ENCODE measurements around the gene IL21R.

The IL21R gene

DNA sequence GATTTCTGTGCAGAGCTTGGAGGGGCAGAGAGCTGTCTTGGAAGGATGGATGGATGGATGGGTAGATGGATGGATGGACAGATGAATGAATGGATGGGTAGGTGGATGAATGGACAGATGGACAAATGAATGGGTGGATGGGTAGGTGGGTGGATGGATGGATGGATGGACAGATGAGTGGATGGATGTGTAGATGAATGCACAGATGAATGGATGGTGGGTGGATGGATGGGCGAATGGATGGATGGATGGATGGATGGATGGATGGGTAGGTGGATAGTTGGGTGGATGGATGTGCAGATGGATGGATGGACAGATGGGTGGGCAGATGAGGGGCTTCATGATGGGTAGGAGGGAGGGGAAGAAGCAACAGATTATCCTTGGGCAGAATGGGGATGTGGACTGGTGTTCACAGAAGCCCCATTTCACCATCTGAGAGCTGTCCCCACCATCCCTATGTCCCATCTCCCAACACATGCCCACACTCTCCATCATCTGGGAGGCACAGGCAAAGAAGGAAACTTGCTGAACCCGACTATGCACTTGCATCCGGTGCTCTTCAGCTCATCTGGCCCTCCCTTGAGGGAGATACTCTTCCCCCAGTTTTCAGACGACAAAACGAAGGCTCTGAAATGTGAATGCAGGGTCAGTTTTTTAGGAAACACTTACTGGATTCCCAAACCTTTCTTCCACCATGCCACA is 57.2 kb downstream of the IL21R start:
- H3K9me3 ChIP-seq: no peaks in the 10 kb centered on the region
- DNase-seq (ENCODE audit: low spot score in 2 of 2): no peak
- no peaks in the 10 kb centered on the region for H3K27me3 ChIP-seq (ENCODE audit: low read depth)
- H3K4me1 ChIP-seq: no peaks in the 10 kb centered on the region
- in situ Hi-C loops (cut with MboI; ENCODE audit: low sequenced_read_pairs): loop anchor here (25.0 kb wide), 1 partner anchor 222 kb away; no protein-coding TSS in a partner anchor
- H3K36me3 ChIP-seq (replicated peaks): peaks cover 17% of the 10 kb centered on the region
- no peak overlapping the region for H3K4me3 ChIP-seq

DNA sequence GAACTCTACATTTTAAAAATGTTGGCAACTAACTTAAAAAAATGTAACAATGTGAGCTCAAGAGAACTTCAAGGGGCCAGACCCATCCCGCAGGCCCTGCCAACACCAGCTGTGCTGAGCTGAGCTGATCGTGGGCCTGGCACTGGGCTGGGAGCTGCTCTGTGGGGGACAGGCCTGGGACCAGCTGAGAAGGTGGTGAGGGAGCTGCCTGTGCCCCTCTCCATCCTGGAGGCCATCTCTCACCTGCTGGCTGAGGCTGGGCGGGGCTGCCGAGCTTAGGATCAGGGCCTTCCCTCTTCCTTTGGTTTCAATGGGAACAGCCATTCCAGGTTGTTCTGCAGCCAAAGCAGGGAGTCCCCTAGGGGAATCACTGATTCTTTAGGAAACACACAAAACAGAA is 58.2 kb downstream of the IL21R start:
- Histone ChIP-seq H3K4me1 (no peaks in the 10 kb centered on the region), H3K9me3 (no peaks in the 10 kb centered on the region), H3K27me3 (ENCODE audit: low read depth) (no peaks in the 10 kb centered on the region), H3K4me3 (no peak overlapping the region), H3K36me3 (replicated peaks) (peaks cover 26% of the 10 kb centered on the region)
- DNase-seq (ENCODE audit: low spot score in 2 of 2): no peak
- in situ Hi-C loops (cut with MboI; ENCODE audit: low sequenced_read_pairs): loop anchor here (25.0 kb wide), 1 partner anchor 223 kb away; no protein-coding TSS in a partner anchor

DNA sequence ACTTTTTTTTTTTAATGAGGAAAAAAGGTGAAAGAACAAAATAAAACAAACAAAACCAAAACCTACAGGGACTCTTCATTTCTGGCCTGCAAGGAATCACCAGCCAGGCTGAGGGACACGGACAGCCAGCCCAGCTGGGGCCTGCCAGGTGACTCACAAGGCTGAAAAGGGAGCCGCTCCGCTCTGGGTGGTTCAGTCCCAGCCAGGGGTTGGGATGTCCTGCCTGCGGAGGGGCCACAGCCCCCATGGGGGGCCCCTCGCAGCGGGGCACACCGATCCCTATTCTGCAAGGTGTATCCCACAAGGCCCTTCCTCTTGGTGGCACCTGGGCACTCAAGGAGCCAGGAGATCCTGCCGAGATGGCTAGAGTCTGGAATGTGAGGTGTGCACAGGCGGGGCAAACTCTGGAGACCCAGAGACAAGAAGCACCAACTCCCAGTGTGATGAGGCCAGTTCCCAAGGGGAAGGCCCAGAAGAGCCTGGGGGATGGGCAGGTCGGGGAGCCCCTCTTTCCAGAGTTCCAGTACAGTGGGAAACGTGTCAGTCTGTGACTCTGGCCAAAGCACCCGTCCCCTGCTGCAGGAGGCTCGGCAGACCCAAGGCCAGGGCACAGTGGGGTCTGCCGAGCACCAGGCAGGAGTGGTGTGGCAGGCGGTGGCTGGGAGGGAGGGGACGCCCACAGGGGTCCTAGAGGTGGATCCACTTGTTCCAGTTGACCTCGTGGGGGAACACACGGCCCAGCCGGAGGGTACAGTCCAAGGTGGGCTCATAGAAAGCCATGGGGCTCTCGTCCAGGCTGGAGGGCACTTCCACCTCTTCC is 58.9 kb downstream of the IL21R start:
- Histone ChIP-seq H3K9me3 (no peaks in the 10 kb centered on the region), H3K4me1 (no peaks in the 10 kb centered on the region), H3K36me3 (replicated peaks) (peaks cover 32% of the 10 kb centered on the region), H3K27me3 (ENCODE audit: low read depth) (no peaks in the 10 kb centered on the region), H3K4me3 (no peak overlapping the region)
- in situ Hi-C loops (cut with MboI; ENCODE audit: low sequenced_read_pairs): loop anchor here (25.0 kb wide), 1 partner anchor 224 kb away; no protein-coding TSS in a partner anchor
- DNase-seq (ENCODE audit: low spot score in 2 of 2): no peak

DNA sequence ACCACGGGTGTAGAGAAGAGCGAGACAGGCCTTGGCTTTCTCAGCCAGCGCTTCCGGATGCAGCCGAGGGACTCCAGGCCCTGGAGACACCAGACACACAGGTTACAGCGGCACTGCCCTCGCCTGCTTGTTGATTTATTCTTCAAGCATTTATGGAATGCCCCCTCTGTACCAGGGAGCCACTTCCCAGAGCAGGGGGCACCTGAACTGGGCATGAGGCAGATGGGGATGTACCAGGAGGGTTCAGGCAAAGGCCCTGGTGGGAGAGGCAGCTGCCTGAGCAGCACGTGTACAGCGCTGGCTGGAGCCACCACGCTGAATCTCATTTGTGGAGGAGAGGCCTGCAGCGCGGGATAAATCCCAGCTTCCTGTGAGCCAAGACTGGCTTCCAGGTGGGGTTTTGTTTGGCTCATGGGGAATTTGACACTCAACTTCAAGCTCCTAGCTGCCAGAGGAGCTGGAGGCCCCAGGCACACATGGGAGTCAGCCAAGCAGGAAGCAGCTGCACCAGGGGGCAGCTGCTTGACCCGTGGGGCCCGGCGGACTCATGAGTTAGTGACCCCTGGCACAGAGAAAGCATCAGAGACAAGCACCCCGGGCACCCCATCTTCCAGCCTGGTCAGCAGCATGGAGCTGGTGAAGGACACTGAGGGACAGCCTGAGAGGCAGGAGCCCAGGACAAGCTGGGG is 59.7 kb downstream of the IL21R start:
- no peak overlapping the region for H3K4me3 ChIP-seq
- no peaks in the 10 kb centered on the region for H3K4me1 ChIP-seq
- H3K9me3 ChIP-seq: no peaks in the 10 kb centered on the region
- H3K36me3 ChIP-seq (replicated peaks): peaks cover 40% of the 10 kb centered on the region
- H3K27me3 ChIP-seq (ENCODE audit: low read depth): no peaks in the 10 kb centered on the region
- in situ Hi-C loops (cut with MboI; ENCODE audit: low sequenced_read_pairs): loop anchor here (25.0 kb wide), 1 partner anchor 224 kb away; no protein-coding TSS in a partner anchor
- DNase-seq (ENCODE audit: low spot score in 2 of 2): no peak

DNA sequence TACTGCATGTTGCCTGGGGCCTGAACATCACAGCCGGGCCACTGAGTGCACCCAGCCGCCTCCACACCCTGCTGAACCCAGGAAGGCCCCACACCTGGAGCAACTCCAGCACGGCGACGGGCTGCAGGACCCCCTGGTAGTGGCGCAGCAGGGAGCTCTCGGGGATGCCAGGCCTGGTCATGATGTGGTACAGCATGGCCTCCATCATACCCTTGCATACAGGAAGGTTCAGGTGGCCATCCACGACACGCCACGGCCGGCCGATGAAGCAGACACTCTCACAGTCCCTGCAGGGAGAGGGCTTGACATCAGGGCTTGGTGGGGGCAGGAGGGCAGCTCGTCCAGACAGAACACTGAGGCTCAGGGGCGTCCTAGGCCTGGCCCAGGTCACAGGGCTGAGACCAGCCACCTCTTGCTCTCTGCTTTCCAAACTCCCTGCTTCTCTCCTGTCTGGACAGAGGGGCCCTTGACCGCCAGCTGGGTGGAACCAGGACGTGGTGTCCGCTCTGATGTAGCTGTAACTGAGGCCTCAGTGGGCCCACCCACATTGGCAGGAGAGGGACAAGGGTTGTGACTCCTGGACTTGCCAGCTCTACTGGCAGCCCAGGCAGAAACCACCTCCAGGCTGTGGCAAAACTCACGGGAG is 60.3 kb downstream of the IL21R start:
- Histone ChIP-seq H3K9me3 (no peaks in the 10 kb centered on the region), H3K27me3 (ENCODE audit: low read depth) (no peaks in the 10 kb centered on the region), H3K4me3 (no peak overlapping the region), H3K36me3 (replicated peaks) (peaks cover 47% of the 10 kb centered on the region), H3K4me1 (no peaks in the 10 kb centered on the region)
- in situ Hi-C loops (cut with MboI; ENCODE audit: low sequenced_read_pairs): loop anchor here (25.0 kb wide), 1 partner anchor 225 kb away; no protein-coding TSS in a partner anchor
- no peak for DNase-seq (ENCODE audit: low spot score in 2 of 2)

DNA sequence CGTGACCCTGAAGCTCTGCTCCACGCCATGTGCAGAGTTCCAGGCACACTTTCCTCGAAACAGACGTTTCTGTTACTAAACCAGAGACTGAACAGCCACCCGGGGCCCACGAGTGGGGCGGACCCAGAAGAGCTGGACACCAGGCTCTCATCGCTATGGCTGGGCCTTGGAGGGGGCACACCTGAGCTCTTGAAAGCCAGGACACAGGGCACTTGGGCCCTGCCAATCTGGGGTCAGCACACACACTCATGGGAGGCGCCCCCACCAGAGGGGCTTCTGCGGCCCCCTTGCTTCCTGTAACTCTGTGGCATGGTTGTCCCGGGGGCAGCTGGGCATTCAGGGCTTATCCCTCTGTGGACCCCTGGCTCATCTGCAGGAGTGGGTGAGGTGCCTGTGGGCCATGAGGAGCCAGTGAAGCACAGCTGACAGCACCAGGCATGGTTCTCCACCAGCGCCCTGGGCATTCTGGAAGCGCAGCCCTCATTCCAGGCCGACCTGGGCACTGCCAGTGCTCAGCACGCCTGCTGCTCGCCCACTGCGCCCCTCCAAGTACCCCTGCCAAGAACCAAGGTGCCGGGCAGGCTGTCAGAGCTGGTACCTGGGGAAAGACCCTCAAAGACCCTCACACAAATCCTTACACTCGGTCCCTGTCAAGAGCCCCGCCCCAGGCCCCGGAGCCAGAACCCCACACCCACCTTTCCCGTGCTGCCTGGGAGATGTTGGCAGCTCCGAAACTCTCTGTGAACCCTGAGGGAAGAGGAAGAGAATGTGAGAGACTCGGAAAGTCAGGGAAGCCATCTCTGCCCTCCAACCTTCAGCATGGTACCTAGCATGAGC is 61.1 kb downstream of the IL21R start:
- Histone ChIP-seq H3K36me3 (replicated peaks) (peaks cover 54% of the 10 kb centered on the region), H3K9me3 (no peaks in the 10 kb centered on the region), H3K27me3 (ENCODE audit: low read depth) (no peaks in the 10 kb centered on the region), H3K4me1 (no peaks in the 10 kb centered on the region), H3K4me3 (no peak overlapping the region)
- no peak for DNase-seq (ENCODE audit: low spot score in 2 of 2)
- in situ Hi-C loops (cut with MboI; ENCODE audit: low sequenced_read_pairs): loop anchor here (25.0 kb wide), 1 partner anchor 226 kb away; no protein-coding TSS in a partner anchor

DNA sequence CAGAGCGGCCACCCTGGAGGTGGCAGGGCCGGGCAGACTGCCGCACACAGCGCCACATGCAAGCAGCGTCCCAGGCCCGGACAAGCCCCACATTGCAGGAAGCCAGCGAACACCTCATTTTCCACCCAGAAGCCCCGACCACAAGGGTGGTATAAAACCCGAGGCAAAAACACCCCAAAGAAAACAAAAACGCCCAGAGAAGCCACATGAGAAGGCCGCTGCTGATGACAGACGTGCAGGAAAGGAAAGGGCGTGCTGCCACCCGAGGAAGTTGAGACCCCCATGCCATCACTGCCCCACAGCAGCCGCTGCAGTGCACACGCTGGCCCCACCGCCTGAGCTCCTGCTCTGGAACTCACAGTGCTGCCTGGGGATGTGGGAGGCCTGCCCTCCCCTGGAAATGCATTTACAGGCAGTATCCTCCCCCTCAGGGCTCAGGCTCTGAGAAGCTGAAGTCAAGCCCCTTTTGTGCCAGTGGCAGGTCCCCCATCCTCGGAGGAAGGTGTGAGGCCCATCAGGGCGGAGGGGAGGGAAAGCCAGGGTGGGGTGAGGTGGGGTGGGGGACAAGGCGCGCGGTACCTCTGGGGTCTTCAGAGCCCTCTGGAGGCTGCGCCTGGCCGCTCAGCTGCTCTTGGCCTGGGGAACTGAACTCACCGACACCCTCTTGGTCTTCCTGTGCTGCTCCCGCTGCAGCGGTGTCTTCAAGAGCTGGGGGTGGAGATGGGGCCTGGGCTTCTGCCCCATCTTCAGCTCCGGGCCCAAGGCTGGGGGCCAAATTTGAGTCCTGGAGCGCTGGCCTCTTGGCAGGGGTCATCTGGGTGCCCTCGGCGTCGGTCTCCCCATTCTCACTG is 62.0 kb downstream of the IL21R start:
- H3K9me3 ChIP-seq: no peaks in the 10 kb centered on the region
- in situ Hi-C loops (cut with MboI; ENCODE audit: low sequenced_read_pairs): loop anchor here (25.0 kb wide), 1 partner anchor 227 kb away; no protein-coding TSS in a partner anchor

DNA sequence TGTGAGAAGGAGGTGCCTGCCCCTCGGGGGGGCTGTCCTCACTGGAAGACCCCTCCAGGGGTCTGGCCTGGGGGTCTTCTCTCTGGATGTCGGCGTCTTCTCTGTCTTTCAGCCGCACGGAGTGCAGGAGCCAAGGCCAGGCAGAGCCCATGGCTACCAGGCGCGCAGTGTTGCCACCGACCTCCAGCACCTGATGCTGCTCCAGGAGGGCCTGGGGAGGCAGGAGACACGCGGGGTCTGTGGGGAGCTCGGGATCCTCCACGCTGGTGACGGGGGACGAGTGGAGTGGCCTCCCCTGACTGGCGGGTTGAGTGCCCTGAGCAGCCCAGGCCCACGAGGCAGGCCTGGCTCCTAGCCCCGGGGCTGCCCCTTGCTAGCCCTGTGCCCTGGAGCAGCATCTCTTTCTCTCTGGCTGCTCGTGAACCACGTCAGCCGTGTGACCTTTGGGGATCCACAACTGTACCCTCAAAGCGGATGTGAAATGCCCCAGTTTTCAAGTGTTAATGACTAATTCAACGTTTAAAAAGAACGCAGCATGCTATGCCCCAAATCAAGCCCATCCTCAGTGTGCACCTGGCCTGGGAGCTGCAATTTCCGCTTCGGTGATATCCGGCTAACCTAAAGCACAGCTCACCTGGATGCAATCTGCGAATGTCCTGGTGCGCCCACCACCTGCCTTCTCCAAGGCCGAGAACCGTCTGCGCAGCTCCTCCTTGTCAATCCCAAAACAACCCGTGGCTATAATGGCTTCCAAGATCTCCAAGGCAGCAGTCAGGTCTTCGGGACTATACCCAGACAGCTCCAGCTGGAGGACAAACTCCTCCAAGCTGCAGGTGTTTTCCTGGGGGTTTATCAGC is 62.9 kb downstream of the IL21R start:
- DNase-seq (ENCODE audit: low spot score in 2 of 2): no peak
- H3K4me3 ChIP-seq: no peak overlapping the region
- H3K9me3 ChIP-seq: no peaks in the 10 kb centered on the region
- H3K36me3 ChIP-seq (replicated peaks): peaks cover 72% of the 10 kb centered on the region
- H3K27me3 ChIP-seq (ENCODE audit: low read depth): no peaks in the 10 kb centered on the region
- H3K4me1 ChIP-seq: no peaks in the 10 kb centered on the region
- in situ Hi-C loops (cut with MboI; ENCODE audit: low sequenced_read_pairs): loop anchor here (25.0 kb wide), 1 partner anchor 228 kb away; no protein-coding TSS in a partner anchor

More for the DNA sequence above, 62.0 kb downstream of the IL21R start:
- Histone ChIP-seq H3K4me1 (no peaks in the 10 kb centered on the region), H3K36me3 (replicated peaks) (peaks cover 63% of the 10 kb centered on the region), H3K4me3 (no peak overlapping the region), H3K27me3 (ENCODE audit: low read depth) (no peaks in the 10 kb centered on the region)
- no peak for DNase-seq (ENCODE audit: low spot score in 2 of 2)

DNA sequence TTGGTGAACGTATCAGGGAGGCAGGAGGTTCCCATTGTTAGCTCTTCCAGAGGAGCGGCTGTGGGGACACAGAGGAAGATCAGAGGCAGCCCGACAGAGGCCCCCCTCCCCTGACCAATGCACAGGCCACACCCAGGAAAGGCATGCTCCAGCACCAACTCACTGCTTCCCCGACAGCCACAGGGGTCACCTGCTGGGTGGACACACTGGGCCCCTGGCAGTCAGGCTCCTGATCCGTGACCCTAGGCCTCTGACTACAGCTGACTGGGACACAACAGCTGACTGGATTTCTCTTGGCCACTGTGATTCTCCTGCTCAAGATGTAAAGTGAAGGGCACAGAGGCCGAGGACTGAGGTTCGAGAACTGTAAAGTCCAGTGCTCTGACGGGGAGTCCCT is 63.5 kb downstream of the IL21R start:
- in situ Hi-C loops (cut with MboI; ENCODE audit: low sequenced_read_pairs): loop anchor here (25.0 kb wide), 1 partner anchor 228 kb away; no protein-coding TSS in a partner anchor
- no peak for DNase-seq (ENCODE audit: low spot score in 2 of 2)
- Histone ChIP-seq H3K9me3 (no peaks in the 10 kb centered on the region), H3K4me3 (no peak overlapping the region), H3K27me3 (ENCODE audit: low read depth) (no peaks in the 10 kb centered on the region), H3K4me1 (no peaks in the 10 kb centered on the region), H3K36me3 (replicated peaks) (peaks cover 75% of the 10 kb centered on the region)

DNA sequence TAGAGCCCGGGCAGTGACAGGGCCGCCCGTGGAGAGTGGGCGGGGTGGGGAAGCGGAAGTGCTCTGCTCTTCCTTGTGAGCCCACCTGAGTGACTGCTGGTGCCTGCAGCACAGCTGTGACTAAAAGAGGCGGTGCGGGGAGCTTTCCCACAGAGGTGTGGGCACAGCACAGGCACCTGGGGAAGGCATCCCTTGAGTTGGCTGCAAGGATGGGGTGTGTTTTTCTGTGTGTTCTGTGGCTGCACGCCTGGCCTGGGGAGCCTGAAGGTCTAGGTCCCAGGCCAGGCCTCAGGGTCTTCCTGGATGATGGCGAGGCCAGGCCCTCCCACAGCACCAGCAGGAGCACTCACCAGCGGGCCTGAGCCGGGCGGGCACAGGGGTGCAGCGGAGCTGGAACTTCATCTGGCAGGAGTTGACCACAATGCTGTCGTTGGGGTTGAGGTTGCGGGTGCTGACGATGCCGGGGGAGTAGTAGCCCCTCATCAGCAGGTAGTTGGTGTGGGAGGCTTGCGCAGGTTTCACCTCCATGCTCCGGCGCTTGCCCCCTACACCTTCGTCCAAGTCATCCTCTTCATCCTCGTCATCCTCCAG is 67.1 kb downstream of the IL21R start:
- no peaks in the 10 kb centered on the region for H3K27me3 ChIP-seq (ENCODE audit: low read depth)
- in situ Hi-C loops (cut with MboI; ENCODE audit: low sequenced_read_pairs): loop anchor here (25.0 kb wide), 1 partner anchor 232 kb away; no protein-coding TSS in a partner anchor
- no peaks in the 10 kb centered on the region for H3K9me3 ChIP-seq
- no peak for DNase-seq (ENCODE audit: low spot score in 2 of 2)
- H3K36me3 ChIP-seq (replicated peaks): peaks cover 85% of the 10 kb centered on the region
- H3K4me1 ChIP-seq: no peaks in the 10 kb centered on the region
- H3K4me3 ChIP-seq: no peak overlapping the region

Measured in HAP-1 (cell line).